Breast epithelium (tissue), 3 donors: Measurements from ENCODE around the gene CMSS1.

ENCODE experiments used
- POLR2A ChIP-seq: fragments of 450-650 bp; IDR thresholded peaks from one replicate; pipeline ENCODE4 v1.6.1; 2016; ENCODE audit warnings: antibody characterized with exemption, mild to moderate bottlenecking, moderate library complexity
- POLR2AphosphoS5 ChIP-seq, 3 donors: sonication (generic); formaldehyde crosslinking; IDR thresholded peaks; one replicate each; pipeline ENCODE4 v1.6.1; 2017; ENCODE audit warnings: antibody characterized with exemption in 3 of 3
- TF ChIP-seq, protein P1 (sequence below), 3 donors: fragments of 450-650 bp; IDR thresholded peaks; one replicate each; pipeline ENCODE4 v1.5.1; 2016 to 2017; ENCODE audit warnings: antibody characterized with exemption in 3 of 3, mild to moderate bottlenecking in 3 of 3, moderate library complexity in 3 of 3

DNA sequence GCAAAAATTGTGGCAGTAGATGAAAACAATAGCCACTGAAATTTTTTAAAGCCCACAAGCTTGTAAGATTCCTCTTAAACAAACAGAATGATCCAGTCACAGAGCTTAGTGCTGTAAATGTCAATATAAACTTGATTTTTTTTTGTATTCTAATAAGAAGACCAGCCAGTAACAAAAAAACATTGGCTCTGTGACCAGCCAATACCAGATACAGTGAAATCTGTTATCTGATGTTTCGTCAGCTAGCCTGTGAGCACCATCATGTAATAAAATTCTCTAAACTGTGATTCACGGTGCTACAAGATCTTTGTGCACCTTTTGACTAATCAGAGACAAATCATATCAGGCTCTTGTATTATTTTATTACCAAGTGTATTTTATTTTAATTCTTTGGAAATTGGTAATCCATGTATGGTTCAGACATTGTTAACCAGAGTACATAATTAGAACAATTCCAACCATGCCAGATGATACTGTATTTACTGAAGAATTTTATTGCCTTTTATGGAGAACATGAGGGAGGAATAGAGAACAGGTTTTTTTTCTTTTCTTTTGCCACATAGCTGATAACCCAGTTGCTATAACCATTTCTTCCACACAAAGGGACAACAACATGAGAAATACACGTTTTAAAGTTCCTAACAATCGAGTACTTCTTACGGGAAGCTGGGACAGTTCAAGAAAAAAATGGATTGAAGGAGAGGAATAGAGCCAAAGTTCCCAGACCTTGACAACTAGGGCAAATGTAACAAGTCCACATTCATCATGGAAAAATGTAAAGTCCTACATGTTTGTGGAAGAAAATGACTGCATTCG, 224.7 kb downstream of the CMSS1 start:
- TF ChIP-seq POLR2AphosphoS5 (IDR thresholded peaks at IDR 0.05) = no peak
- TF ChIP-seq POLR2A = no peak
- TF ChIP-seq, protein P1, sequence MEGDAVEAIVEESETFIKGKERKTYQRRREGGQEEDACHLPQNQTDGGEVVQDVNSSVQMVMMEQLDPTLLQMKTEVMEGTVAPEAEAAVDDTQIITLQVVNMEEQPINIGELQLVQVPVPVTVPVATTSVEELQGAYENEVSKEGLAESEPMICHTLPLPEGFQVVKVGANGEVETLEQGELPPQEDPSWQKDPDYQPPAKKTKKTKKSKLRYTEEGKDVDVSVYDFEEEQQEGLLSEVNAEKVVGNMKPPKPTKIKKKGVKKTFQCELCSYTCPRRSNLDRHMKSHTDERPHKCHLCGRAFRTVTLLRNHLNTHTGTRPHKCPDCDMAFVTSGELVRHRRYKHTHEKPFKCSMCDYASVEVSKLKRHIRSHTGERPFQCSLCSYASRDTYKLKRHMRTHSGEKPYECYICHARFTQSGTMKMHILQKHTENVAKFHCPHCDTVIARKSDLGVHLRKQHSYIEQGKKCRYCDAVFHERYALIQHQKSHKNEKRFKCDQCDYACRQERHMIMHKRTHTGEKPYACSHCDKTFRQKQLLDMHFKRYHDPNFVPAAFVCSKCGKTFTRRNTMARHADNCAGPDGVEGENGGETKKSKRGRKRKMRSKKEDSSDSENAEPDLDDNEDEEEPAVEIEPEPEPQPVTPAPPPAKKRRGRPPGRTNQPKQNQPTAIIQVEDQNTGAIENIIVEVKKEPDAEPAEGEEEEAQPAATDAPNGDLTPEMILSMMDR (IDR thresholded peaks at IDR 0.05) = no peak
